OCI-LY3 (cell line): ENCODE data around the gene GABRB3.

ENCODE experiments used
- EZH2phosphoT487 ChIP-seq: fragments of 200-600 bp; shearing (Covaris generic); IDR thresholded peaks from 2 replicates; pipeline ENCODE4 v1.6.1; 2018; ENCODE audit warnings: antibody characterized with exemption, mixed run types, low read depth
- TF ChIP-seq, protein P1 (sequence below): fragments of 200-600, 300-600 bp; sonication (generic); IDR thresholded peaks from 2 replicates; pipeline ENCODE4 v1.5.1; 2014; ENCODE audit warnings: antibody characterized with exemption, low read length, low read depth

DNA sequence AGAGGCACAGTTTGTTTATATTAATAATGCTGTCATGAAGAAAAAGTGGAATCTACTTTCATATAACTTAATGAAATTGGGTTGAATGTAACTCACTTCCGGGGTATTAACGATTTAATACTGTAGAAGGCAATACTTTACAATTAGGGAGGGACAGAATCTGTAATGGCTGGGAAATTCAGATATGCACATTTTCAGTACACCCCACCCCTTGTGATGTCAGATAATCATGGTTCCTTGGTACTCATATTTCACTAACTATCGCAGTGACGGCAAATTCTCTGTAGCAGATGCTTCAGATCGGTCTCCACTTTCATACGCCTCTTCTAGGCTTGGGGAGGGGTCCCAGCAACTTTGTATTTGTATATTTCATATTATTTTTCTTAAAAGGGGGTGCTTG, 207.3 kb downstream of the GABRB3 start:
- TF ChIP-seq, protein P1, sequence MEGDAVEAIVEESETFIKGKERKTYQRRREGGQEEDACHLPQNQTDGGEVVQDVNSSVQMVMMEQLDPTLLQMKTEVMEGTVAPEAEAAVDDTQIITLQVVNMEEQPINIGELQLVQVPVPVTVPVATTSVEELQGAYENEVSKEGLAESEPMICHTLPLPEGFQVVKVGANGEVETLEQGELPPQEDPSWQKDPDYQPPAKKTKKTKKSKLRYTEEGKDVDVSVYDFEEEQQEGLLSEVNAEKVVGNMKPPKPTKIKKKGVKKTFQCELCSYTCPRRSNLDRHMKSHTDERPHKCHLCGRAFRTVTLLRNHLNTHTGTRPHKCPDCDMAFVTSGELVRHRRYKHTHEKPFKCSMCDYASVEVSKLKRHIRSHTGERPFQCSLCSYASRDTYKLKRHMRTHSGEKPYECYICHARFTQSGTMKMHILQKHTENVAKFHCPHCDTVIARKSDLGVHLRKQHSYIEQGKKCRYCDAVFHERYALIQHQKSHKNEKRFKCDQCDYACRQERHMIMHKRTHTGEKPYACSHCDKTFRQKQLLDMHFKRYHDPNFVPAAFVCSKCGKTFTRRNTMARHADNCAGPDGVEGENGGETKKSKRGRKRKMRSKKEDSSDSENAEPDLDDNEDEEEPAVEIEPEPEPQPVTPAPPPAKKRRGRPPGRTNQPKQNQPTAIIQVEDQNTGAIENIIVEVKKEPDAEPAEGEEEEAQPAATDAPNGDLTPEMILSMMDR: no peak
- TF ChIP-seq EZH2phosphoT487: no peak
